Measurements from ENCODE around the gene CNTNAP2. TPM values are rescaled to one million over a fixed set of nuclear protein-coding genes. Genes with fewer than 3 reads are reported as not detected.

Gene CNTNAP2
- total RNA-seq, 2 donors from 2014 or later, result 3.5 to 4.0 TPM

- ATAC-seq (no peak), DNase-seq (no peak)
- intact Hi-C loops (cut with DNase I, micrococcal nuclease), result no loop called here
Observed at GRCh38 chr7:146499970-146500369, 383.4 kb downstream of the CNTNAP2 start.

GRCh38 chr7:146503844-146504243 is 387.2 kb downstream of the CNTNAP2 start:
- intact Hi-C loops (cut with DNase I, micrococcal nuclease), result no loop called here
- no peak for DNase-seq

GRCh38 chr7:146510088-146510680 is 393.6 kb downstream of the CNTNAP2 start:
- ATAC-seq (no peak), DNase-seq (no peak)
- intact Hi-C loops (cut with DNase I, micrococcal nuclease), result no loop called here

More at GRCh38 chr7:146503844-146504243, 387.2 kb downstream of the CNTNAP2 start:
- ATAC-seq, result no peak

- DNase-seq (no peak), ATAC-seq (no peak)
- intact Hi-C loops (cut with DNase I, micrococcal nuclease), result no loop called here
Observed at GRCh38 chr7:146514304-146514703, 397.7 kb downstream of the CNTNAP2 start.

GRCh38 chr7:146528581-146528980 is 412.0 kb downstream of the CNTNAP2 start:
- ATAC-seq (no peak), DNase-seq (no peak)
- intact Hi-C loops (cut with DNase I, micrococcal nuclease), result no loop called here

- ATAC-seq (no peak), DNase-seq (no peak)
- intact Hi-C loops (cut with DNase I, micrococcal nuclease), result no loop called here
Observed at GRCh38 chr7:146539836-146540235, 423.2 kb downstream of the CNTNAP2 start.

GRCh38 chr7:146542101-146542500 is 425.5 kb downstream of the CNTNAP2 start:
- DNase-seq (no peak), ATAC-seq (no peak)
- intact Hi-C loops (cut with DNase I, micrococcal nuclease), result no loop called here

- DNase-seq (no peak), ATAC-seq (no peak)
- intact Hi-C loops (cut with DNase I, micrococcal nuclease), result no loop called here
Observed at GRCh38 chr7:146544748-146545147, 428.1 kb downstream of the CNTNAP2 start.

GRCh38 chr7:146548816-146549215 is 432.2 kb downstream of the CNTNAP2 start:
- intact Hi-C loops (cut with DNase I, micrococcal nuclease), result no loop called here
- no peak for ATAC-seq

GRCh38 chr7:146554556-146554955 is 438.0 kb downstream of the CNTNAP2 start:
- intact Hi-C loops (cut with DNase I, micrococcal nuclease), result no loop called here
- no peak for DNase-seq
- ATAC-seq, result no peak

More at GRCh38 chr7:146548816-146549215, 432.2 kb downstream of the CNTNAP2 start:
- no peak for DNase-seq

- ATAC-seq (no peak), DNase-seq (no peak)
- intact Hi-C loops (cut with DNase I, micrococcal nuclease), result no loop called here
Observed at GRCh38 chr7:146557971-146558469, 441.4 kb downstream of the CNTNAP2 start.

GRCh38 chr7:146565872-146566271 is 449.3 kb downstream of the CNTNAP2 start:
- ATAC-seq, result no peak

GRCh38 chr7:146575903-146576302 is 459.3 kb downstream of the CNTNAP2 start:
- DNase-seq, result no peak
- ATAC-seq, result no peak
- intact Hi-C loops (cut with DNase I, micrococcal nuclease), result no loop called here

More at GRCh38 chr7:146565872-146566271, 449.3 kb downstream of the CNTNAP2 start:
- no peak for DNase-seq
- intact Hi-C loops (cut with DNase I, micrococcal nuclease), result no loop called here

- intact Hi-C loops (cut with DNase I, micrococcal nuclease), result no loop called here
- ATAC-seq, result no peak
- DNase-seq, result no peak
Observed at GRCh38 chr7:146591976-146592375, 475.4 kb downstream of the CNTNAP2 start.

GRCh38 chr7:146606628-146607027 is 490.0 kb downstream of the CNTNAP2 start:
- no peak for DNase-seq
- intact Hi-C loops (cut with DNase I, micrococcal nuclease), result no loop called here
- ATAC-seq, result no peak

GRCh38 chr7:146619641-146620040 is 503.0 kb downstream of the CNTNAP2 start:
- no peak for DNase-seq
- no peak for ATAC-seq
- intact Hi-C loops (cut with DNase I, micrococcal nuclease), result no loop called here

- intact Hi-C loops (cut with DNase I, micrococcal nuclease), result no loop called here
- DNase-seq, result no peak
- ATAC-seq, result no peak
Observed at GRCh38 chr7:146626912-146627311, 510.3 kb downstream of the CNTNAP2 start.

- no peak for ATAC-seq
- no peak for DNase-seq
- intact Hi-C loops (cut with DNase I, micrococcal nuclease), result no loop called here
Observed at GRCh38 chr7:146635205-146636032, 518.8 kb downstream of the CNTNAP2 start.

GRCh38 chr7:146636033-146636356 is 519.4 kb downstream of the CNTNAP2 start:
- intact Hi-C loops (cut with DNase I, micrococcal nuclease), result no loop called here
- ATAC-seq (no peak), DNase-seq (no peak)

- ATAC-seq, result no peak
- intact Hi-C loops (cut with DNase I, micrococcal nuclease), result no loop called here
Observed at GRCh38 chr7:146636581-146636980, 520.0 kb downstream of the CNTNAP2 start.

More at GRCh38 chr7:146636581-146636980, 520.0 kb downstream of the CNTNAP2 start:
- DNase-seq, result no peak

Data from left colon (tissue), 2 donors.